Loucy (cell line): ENCODE data around the gene BAIAP2L1.

Source experiments
- H2AFZ ChIP-seq: fragments of 200-600 bp; sonication (generic); 2 replicates; pipeline ENCODE4 v1.6.0; 2016; ENCODE audit warnings: antibody characterized with exemption, mild to moderate bottlenecking, low read length, moderate library complexity
- H3F3A ChIP-seq: fragments of 200-600 bp; 2 replicates; pipeline ENCODE4 v1.6.0; 2016; ENCODE audit warnings: antibody characterized with exemption, low read depth, mild to moderate bottlenecking
- H3K27me3 ChIP-seq: fragments of 200-600 bp; sonication (generic); 2 replicates; pipeline ENCODE4 v1.6.1; 2014; ENCODE audit warnings: low read length, mild to moderate bottlenecking; ENCODE audit not compliant: insufficient read depth, poor library complexity, severe bottlenecking
- H3K36me3 ChIP-seq: fragments of 200-600 bp; sonication (generic); 2 replicates; pipeline ENCODE4 v1.6.1; 2016; ENCODE audit warnings: low read length; ENCODE audit not compliant: insufficient read depth
- H3K4me1 ChIP-seq: fragments of 200-600 bp; sonication (generic); 2 replicates; pipeline ENCODE4 v1.5.1; 2014; ENCODE audit warnings: low read length, mild to moderate bottlenecking; ENCODE audit not compliant: insufficient read depth, poor library complexity, severe bottlenecking
- H3K4me2 ChIP-seq: fragments of 200-600 bp; sonication (generic); 2 replicates; pipeline ENCODE4 v1.6.0; 2014; ENCODE audit warnings: antibody characterized with exemption, low read length, low read depth, mild to moderate bottlenecking; ENCODE audit not compliant: poor library complexity, severe bottlenecking
- H3K4me3 ChIP-seq: fragments of 200-600 bp; sonication (generic); 2 replicates; pipeline ENCODE4 v1.5.1; 2014; ENCODE audit warnings: low read length, mild to moderate bottlenecking, mixed read lengths; ENCODE audit not compliant: poor library complexity, severe bottlenecking
- H3K79me2 ChIP-seq: fragments of 200-600 bp; sonication (generic); 2 replicates; pipeline ENCODE4 v1.6.1; 2014; ENCODE audit warnings: low read length; ENCODE audit not compliant: insufficient read depth
- H3K9ac ChIP-seq: fragments of 200-600 bp; sonication (generic); 2 replicates; pipeline ENCODE4 v1.6.0; 2014; ENCODE audit warnings: mild to moderate bottlenecking, low read depth, low read length, moderate library complexity; ENCODE audit not compliant: poor library complexity, severe bottlenecking
- H3K9me2 ChIP-seq: fragments of 200-600 bp; sonication (generic); replicated peaks from 2 replicates; pipeline ENCODE4 v1.6.1; 2016; ENCODE audit warnings: low read depth, low read length, mixed read lengths
- H3K9me3 ChIP-seq: fragments of 200-600 bp; sonication (generic); 2 replicates; pipeline ENCODE4 v1.6.1; 2014; ENCODE audit warnings: mild to moderate bottlenecking, antibody characterized with exemption, low read length, low read depth; ENCODE audit not compliant: insufficient read depth
- H4K20me1 ChIP-seq: fragments of 200-600 bp; sonication (generic); 2 replicates; pipeline ENCODE4 v1.6.0; 2014; ENCODE audit warnings: antibody characterized with exemption, low read length, mild to moderate bottlenecking; ENCODE audit not compliant: insufficient read depth, poor library complexity, severe bottlenecking
- EZH2phosphoT487 ChIP-seq: fragments of 200-600 bp; IDR thresholded peaks from 2 replicates; pipeline ENCODE4 v1.6.1; 2018; ENCODE audit warnings: antibody characterized with exemption, mild to moderate bottlenecking, moderate library complexity, borderline replicate concordance
- TF ChIP-seq, protein P1 (sequence below): fragments of 200-600 bp; sonication (generic); conservative IDR thresholded peaks from 2 replicates; pipeline ENCODE4 v1.5.1; 2014; ENCODE audit warnings: mild to moderate bottlenecking, antibody characterized with exemption, low read length

Gene BAIAP2L1

GRCh38 chr7:98307971-98308466 is 92.9 kb downstream of the BAIAP2L1 start:
- no peaks in the 10 kb centered on the region for H3K27me3 ChIP-seq
- H3K4me3 ChIP-seq = no peak overlapping the region
- no peak overlapping the region for H3K4me2 ChIP-seq
- no peak overlapping the region for H3K9ac ChIP-seq
- H3K36me3 ChIP-seq = no peaks in the 10 kb centered on the region
- no peaks in the 10 kb centered on the region for H3F3A ChIP-seq
- no peaks in the 10 kb centered on the region for H3K4me1 ChIP-seq
- no peak overlapping the region for H2AFZ ChIP-seq
- no peaks in the 10 kb centered on the region for H4K20me1 ChIP-seq
- no peak for TF ChIP-seq EZH2phosphoT487
- TF ChIP-seq, protein P1, sequence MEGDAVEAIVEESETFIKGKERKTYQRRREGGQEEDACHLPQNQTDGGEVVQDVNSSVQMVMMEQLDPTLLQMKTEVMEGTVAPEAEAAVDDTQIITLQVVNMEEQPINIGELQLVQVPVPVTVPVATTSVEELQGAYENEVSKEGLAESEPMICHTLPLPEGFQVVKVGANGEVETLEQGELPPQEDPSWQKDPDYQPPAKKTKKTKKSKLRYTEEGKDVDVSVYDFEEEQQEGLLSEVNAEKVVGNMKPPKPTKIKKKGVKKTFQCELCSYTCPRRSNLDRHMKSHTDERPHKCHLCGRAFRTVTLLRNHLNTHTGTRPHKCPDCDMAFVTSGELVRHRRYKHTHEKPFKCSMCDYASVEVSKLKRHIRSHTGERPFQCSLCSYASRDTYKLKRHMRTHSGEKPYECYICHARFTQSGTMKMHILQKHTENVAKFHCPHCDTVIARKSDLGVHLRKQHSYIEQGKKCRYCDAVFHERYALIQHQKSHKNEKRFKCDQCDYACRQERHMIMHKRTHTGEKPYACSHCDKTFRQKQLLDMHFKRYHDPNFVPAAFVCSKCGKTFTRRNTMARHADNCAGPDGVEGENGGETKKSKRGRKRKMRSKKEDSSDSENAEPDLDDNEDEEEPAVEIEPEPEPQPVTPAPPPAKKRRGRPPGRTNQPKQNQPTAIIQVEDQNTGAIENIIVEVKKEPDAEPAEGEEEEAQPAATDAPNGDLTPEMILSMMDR = no peak
- no peaks in the 10 kb centered on the region for H3K9me3 ChIP-seq
- H3K79me2 ChIP-seq = no peaks in the 10 kb centered on the region
- H3K9me2 ChIP-seq = no peaks in the 10 kb centered on the region

DNA sequence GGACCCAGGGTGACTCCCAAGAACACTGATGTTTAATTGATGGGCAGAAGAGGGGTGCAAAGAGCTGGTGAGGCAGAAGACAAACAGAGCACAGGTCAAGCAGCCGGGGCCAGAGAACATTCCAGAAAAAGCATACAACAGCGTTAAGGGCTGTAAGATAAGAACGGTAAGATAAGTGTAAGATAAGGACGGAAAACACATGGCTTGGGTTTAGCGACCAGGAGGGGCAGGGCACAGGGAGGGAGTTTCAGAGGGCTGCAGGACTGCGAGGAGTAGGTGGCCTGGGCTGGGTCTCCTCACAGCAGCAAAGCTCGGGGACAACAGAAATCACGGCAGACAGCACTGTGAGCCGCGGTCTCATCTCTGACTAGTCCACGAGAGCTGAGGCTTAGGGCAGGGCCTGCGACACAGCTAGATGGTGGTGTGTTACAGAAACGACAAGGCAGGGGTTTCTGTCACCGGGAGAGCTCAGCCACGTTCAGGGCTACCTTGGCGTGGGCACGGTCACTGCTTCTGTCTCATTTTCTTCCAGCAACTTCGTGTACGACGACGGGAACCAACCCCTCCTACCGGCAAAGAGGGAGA is 94.8 kb downstream of the BAIAP2L1 start:
- Histone ChIP-seq H3K9me2 (no peaks in the 10 kb centered on the region), H3K27me3 (no peaks in the 10 kb centered on the region)
- TF ChIP-seq, protein P1 = no peak
- no peak for TF ChIP-seq EZH2phosphoT487

GRCh38 chr7:98303906-98304305 is 97.0 kb downstream of the BAIAP2L1 start:
- Histone ChIP-seq H3K27me3 (no peaks in the 10 kb centered on the region), H3K9ac (no peak overlapping the region), H3K9me3 (no peaks in the 10 kb centered on the region), H2AFZ (no peak overlapping the region), H3K36me3 (no peaks in the 10 kb centered on the region), H3K79me2 (no peaks in the 10 kb centered on the region), H3K4me1 (no peaks in the 10 kb centered on the region), H3K4me2 (no peak overlapping the region), H4K20me1 (no peaks in the 10 kb centered on the region), H3F3A (no peaks in the 10 kb centered on the region), H3K4me3 (no peak overlapping the region), H3K9me2 (no peaks in the 10 kb centered on the region)
- TF ChIP-seq, protein P1 = no peak
- TF ChIP-seq EZH2phosphoT487 = no peak

More for the DNA sequence above, 94.8 kb downstream of the BAIAP2L1 start:
- no peaks in the 10 kb centered on the region for H3K9me3 ChIP-seq
- H3K36me3 ChIP-seq = no peaks in the 10 kb centered on the region
- H3K4me3 ChIP-seq = no peak overlapping the region
- H3F3A ChIP-seq = no peaks in the 10 kb centered on the region
- no peak overlapping the region for H3K4me2 ChIP-seq
- H3K9ac ChIP-seq = no peak overlapping the region
- H3K4me1 ChIP-seq = no peaks in the 10 kb centered on the region
- H4K20me1 ChIP-seq = no peaks in the 10 kb centered on the region
- no peak overlapping the region for H2AFZ ChIP-seq
- no peaks in the 10 kb centered on the region for H3K79me2 ChIP-seq
